Calu3 (cell line): ENCODE results near the gene HS3ST5. TPM values are rescaled to one million over a fixed set of nuclear protein-coding genes. Genes with fewer than 3 reads are reported as not detected.

Experiments used
- BruUV-seq: library from RNA; stranded (reverse); fragments of 400-500 nt; replicated peaks from 2 replicates; lab custom pipeline; 2021; lab: Mats Ljungman, UMichigan
- CTCF ChIA-PET: fragments of 300-600 bp; sonication (Branson Sonifier 250); formaldehyde crosslinking; loops from one replicate; lab custom pipeline; 2022; ENCODE audit warnings: antibody characterized with exemption; lab: Charles Lee
- DNase-seq: peaks from one replicate; pipeline ENCODE4 v3.0.0; 2022
- H3K27ac Mint-ChIP-seq: one replicate; pipeline ENCODE4 v1.8.0; 2022; ENCODE audit warnings: mixed read lengths; ENCODE audit not compliant: unreplicated experiment
- H3K27me3 Mint-ChIP-seq: one replicate; pipeline ENCODE4 v1.8.0; 2022; ENCODE audit warnings: mixed read lengths; ENCODE audit not compliant: unreplicated experiment
- H3K36me3 Mint-ChIP-seq: one replicate; pipeline ENCODE4 v1.8.0; 2022; ENCODE audit warnings: mild to moderate bottlenecking, moderate library complexity, mixed read lengths; ENCODE audit not compliant: insufficient read depth, unreplicated experiment
- H3K4me1 Mint-ChIP-seq: one replicate; pipeline ENCODE4 v1.8.0; 2022; ENCODE audit warnings: mild to moderate bottlenecking, low read depth, mixed read lengths; ENCODE audit not compliant: unreplicated experiment
- H3K4me3 Mint-ChIP-seq: one replicate; pipeline ENCODE4 v1.8.0; 2022; ENCODE audit warnings: mild to moderate bottlenecking, low read depth, moderate library complexity, mixed read lengths; ENCODE audit not compliant: unreplicated experiment
- H3K9me3 Mint-ChIP-seq: one replicate; pipeline ENCODE4 v1.8.0; 2022; ENCODE audit warnings: low read depth, mixed read lengths; ENCODE audit not compliant: unreplicated experiment
- intact Hi-C: fragments of 100-400 bp; cut with micrococcal nuclease; formaldehyde crosslinking; loops from one replicate; pipeline ENCODE4 v1.10.0; 2022; ENCODE audit not compliant: unreplicated experiment
- total RNA-seq: library from RNA; stranded (reverse); gene quantifications from 2 replicates; pipeline ENCODE4 v1.2.3, GENCODE V29; 2022
- TF ChIP-seq, protein P1 (sequence below): fragments of 200-600 bp; IDR thresholded peaks from one replicate; pipeline ENCODE4 v1.8.0; 2022; ENCODE audit warnings: antibody characterized with exemption; ENCODE audit not compliant: unreplicated experiment

The HS3ST5 gene
- total RNA-seq, 1 experiment from 2014 or later = 0.40 TPM

DNA sequence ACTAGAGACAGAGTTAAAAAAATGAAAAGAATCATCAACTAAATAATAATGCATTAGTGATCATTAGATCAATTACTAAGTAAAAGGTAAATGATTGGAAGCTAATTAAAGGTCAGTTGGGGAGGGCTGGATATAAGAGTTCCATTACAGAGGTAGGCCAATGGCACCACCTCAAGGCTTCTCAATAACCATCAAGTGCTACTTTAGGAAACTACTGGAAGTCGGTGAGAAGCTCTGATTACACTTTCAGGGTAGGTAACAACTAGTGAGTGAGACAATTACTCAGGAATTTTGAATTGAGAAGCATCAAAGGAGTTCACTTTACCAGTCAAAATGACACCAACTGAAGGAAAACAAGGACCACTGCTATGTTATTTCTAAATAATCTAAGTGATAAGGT lies 281.7 kb downstream of the HS3ST5 start:
- Mint-ChIP-seq H3K4me3 (no peak overlapping the region), H3K27ac (no peak overlapping the region), H3K9me3 (no peaks in the 10 kb centered on the region), H3K4me1 (peaks cover 10% of the 10 kb centered on the region), H3K36me3 (no peaks in the 10 kb centered on the region), H3K27me3 (no peaks in the 10 kb centered on the region)
- BruUV-seq = no TSS peak
- CTCF ChIA-PET = interaction anchor here (1.8 kb wide), 1 partner anchor 66 kb away, joined by 10 read pairs; no protein-coding TSS in a partner anchor
- intact Hi-C loops = loop anchor here (5.0 kb wide), 1 partner anchor 64 kb away; no protein-coding TSS in a partner anchor
- no peak for DNase-seq
- TF ChIP-seq, protein P1, sequence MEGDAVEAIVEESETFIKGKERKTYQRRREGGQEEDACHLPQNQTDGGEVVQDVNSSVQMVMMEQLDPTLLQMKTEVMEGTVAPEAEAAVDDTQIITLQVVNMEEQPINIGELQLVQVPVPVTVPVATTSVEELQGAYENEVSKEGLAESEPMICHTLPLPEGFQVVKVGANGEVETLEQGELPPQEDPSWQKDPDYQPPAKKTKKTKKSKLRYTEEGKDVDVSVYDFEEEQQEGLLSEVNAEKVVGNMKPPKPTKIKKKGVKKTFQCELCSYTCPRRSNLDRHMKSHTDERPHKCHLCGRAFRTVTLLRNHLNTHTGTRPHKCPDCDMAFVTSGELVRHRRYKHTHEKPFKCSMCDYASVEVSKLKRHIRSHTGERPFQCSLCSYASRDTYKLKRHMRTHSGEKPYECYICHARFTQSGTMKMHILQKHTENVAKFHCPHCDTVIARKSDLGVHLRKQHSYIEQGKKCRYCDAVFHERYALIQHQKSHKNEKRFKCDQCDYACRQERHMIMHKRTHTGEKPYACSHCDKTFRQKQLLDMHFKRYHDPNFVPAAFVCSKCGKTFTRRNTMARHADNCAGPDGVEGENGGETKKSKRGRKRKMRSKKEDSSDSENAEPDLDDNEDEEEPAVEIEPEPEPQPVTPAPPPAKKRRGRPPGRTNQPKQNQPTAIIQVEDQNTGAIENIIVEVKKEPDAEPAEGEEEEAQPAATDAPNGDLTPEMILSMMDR = no peak

DNA sequence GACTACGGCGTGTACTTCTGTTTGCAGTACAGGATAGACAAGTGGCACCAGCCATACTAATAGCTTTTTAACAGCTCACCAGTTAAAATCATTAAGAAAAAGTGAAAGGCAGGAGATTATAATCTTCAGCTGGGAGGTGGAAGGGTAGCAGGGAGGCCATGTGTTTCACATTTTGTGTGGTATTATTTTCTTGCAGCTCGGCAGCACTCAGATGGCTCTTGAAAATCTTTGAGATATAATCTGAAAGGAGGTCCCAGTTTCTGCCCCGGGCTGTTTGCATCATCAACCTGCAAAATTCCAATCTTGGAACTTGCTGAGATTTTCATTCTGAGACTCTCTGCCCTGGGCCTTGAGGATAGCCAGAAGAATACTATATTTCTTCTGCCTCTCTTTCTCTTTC lies 284.4 kb downstream of the HS3ST5 start:
- Mint-ChIP-seq H3K9me3 (no peaks in the 10 kb centered on the region), H3K36me3 (no peaks in the 10 kb centered on the region), H3K27me3 (no peaks in the 10 kb centered on the region), H3K4me3 (no peak overlapping the region), H3K4me1 (no peaks in the 10 kb centered on the region), H3K27ac (no peak overlapping the region)
- DNase-seq = no peak
- CTCF ChIA-PET = no interaction called here
- intact Hi-C loops = no loop called here
- TF ChIP-seq, protein P1 = no peak
- no TSS peak for BruUV-seq

DNA sequence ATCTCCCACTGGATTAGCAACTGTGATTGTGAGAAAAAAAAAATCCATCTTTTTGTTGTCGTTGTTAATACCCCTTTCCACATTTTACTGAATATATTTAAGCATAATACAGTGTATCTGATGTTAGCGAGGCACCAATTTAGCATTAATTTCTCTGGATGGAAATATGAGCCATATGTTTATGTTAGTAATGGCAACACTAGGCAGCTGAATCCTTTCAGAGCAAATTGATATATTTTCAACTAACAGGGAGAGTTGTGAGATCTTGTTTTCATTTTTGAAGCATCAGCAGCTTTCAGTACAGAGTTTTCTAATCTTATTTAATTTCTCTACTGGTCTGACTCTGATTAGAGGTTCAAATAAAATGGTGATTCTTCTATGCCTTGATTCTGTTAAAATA lies 287.1 kb downstream of the HS3ST5 start:
- CTCF ChIA-PET = interaction anchor here (1.2 kb wide), 1 partner anchor 8 kb away, joined by 4 read pairs; no protein-coding TSS in a partner anchor
- intact Hi-C loops = no loop called here
- H3K27ac Mint-ChIP-seq = no peak overlapping the region
- H3K36me3 Mint-ChIP-seq = no peaks in the 10 kb centered on the region
- H3K9me3 Mint-ChIP-seq = no peaks in the 10 kb centered on the region
- no peak overlapping the region for H3K4me3 Mint-ChIP-seq
- TF ChIP-seq, protein P1 = no peak
- no TSS peak for BruUV-seq
- DNase-seq = no peak
- peaks cover 12% of the 10 kb centered on the region for H3K4me1 Mint-ChIP-seq
- no peaks in the 10 kb centered on the region for H3K27me3 Mint-ChIP-seq

DNA sequence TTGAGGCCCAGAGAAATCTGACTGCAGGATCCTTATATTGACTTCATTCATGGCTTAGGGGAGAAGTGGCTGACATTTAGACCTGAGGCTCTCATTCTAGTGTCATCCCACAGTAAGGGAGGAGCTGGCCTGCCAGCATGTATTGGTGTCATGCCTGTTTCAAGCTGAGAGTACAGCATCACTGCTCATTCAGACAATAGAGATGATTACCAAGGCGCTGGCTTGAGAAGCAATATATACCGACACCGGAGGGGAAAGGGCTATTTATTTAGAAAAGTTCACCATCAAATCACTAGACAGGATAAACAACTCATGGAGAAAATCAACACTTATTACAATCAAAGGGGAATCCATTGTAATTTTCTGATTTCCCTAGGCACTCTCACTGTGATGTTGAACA lies 287.5 kb downstream of the HS3ST5 start:
- DNase-seq = no peak
- Mint-ChIP-seq H3K36me3 (no peaks in the 10 kb centered on the region), H3K9me3 (no peaks in the 10 kb centered on the region), H3K27ac (no peak overlapping the region), H3K27me3 (no peaks in the 10 kb centered on the region), H3K4me3 (no peak overlapping the region), H3K4me1 (peaks cover 16% of the 10 kb centered on the region)
- BruUV-seq = no TSS peak
- TF ChIP-seq, protein P1 = no peak
- intact Hi-C loops = no loop called here
- CTCF ChIA-PET = interaction anchor here (1.2 kb wide), 1 partner anchor 9 kb away, joined by 4 read pairs; no protein-coding TSS in a partner anchor
